ENCODE results near the gene TPM1.

DNA sequence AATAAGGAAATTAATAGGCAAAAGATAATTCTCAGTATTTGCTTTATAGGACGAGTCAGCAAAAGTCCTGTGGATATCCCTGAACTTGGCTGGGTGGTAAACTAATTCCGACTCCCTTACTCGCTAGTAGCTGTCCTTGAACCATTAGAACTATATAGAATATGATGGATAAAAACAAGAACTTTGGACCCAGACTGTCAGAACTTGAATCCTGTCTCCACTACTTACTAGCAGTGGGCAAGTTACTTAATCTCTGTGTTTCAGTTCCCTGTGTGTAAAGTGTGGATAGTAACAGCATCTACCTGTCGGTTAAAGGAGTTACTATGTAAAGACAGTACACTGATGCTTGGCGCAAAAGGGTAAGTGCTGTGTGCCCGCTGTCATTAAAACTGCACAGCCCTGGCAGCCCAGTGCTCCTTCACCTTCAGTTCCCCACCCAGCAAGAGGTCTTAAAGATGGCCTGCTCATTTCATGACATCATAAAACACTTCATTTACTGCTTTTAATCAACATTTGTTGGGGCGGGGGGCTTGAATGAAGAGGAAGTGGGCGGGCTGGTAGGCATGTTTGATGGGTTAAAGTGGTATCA is 7.3 kb downstream of the TPM1 start:
- TF ChIP-seq, protein P1, sequence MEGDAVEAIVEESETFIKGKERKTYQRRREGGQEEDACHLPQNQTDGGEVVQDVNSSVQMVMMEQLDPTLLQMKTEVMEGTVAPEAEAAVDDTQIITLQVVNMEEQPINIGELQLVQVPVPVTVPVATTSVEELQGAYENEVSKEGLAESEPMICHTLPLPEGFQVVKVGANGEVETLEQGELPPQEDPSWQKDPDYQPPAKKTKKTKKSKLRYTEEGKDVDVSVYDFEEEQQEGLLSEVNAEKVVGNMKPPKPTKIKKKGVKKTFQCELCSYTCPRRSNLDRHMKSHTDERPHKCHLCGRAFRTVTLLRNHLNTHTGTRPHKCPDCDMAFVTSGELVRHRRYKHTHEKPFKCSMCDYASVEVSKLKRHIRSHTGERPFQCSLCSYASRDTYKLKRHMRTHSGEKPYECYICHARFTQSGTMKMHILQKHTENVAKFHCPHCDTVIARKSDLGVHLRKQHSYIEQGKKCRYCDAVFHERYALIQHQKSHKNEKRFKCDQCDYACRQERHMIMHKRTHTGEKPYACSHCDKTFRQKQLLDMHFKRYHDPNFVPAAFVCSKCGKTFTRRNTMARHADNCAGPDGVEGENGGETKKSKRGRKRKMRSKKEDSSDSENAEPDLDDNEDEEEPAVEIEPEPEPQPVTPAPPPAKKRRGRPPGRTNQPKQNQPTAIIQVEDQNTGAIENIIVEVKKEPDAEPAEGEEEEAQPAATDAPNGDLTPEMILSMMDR (IDR thresholded peaks at IDR 0.05 in 2 of 3, conservative IDR thresholded peaks at IDR 0.05 in 1 of 3; ENCODE audit: insufficient read depth in 2 of 3, low read depth in 1 of 3, low read length in 3 of 3) = no peak
- no peak for TF ChIP-seq ZNF224 (CRISPR knock-in tag; IDR thresholded peaks at IDR 0.05)
- no peak for TF ChIP-seq SIN3A (IDR thresholded peaks at IDR 0.05; ENCODE audit: borderline replicate concordance in 2 of 2, control insufficient read depth in 1 of 2, low read depth in 2 of 2, low read length in 2 of 2)
- no peak for TF ChIP-seq HDAC2 (IDR thresholded peaks at IDR 0.05)
- TF ChIP-seq ZNF766 (CRISPR knock-in tag; conservative IDR thresholded peaks at IDR 0.05) = no peak
- TF ChIP-seq, protein P2, sequence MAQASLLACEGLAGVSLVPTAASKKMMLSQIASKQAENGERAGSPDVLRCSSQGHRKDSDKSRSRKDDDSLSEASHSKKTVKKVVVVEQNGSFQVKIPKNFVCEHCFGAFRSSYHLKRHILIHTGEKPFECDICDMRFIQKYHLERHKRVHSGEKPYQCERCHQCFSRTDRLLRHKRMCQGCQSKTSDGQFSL (CRISPR knock-in tag; IDR thresholded peaks at IDR 0.05) = no peak
- TF ChIP-seq, protein P2 (tag; IDR thresholded peaks at IDR 0.05) = no peak
- TF ChIP-seq, protein P3, sequence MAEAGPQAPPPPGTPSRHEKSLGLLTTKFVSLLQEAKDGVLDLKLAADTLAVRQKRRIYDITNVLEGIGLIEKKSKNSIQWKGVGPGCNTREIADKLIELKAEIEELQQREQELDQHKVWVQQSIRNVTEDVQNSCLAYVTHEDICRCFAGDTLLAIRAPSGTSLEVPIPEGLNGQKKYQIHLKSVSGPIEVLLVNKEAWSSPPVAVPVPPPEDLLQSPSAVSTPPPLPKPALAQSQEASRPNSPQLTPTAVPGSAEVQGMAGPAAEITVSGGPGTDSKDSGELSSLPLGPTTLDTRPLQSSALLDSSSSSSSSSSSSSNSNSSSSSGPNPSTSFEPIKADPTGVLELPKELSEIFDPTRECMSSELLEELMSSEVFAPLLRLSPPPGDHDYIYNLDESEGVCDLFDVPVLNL (CRISPR knock-in tag; IDR thresholded peaks at IDR 0.05; ENCODE audit: low read depth) = no peak
